Neural cell (in vitro differentiated cells): Measurements from ENCODE around the gene TSPOAP1. TPM values are rescaled to one million over a fixed set of nuclear protein-coding genes. Genes with fewer than 3 reads are reported as not detected.

ENCODE experiments used
- H2AFZ ChIP-seq: fragments of 200-600, 300-800 bp; sonication (generic), shearing (Covaris generic); 2 replicates; pipeline ENCODE4 v1.6.0; 2014; ENCODE audit warnings: low read depth, mild to moderate bottlenecking, antibody characterized with exemption, low read length, moderate library complexity
- H3F3A ChIP-seq: fragments of 200-600 bp; shearing (Covaris generic); 2 replicates; pipeline ENCODE4 v1.6.1; 2016; ENCODE audit warnings: mild to moderate bottlenecking, moderate library complexity, mixed read lengths, antibody characterized with exemption, low read length; ENCODE audit not compliant: insufficient read depth, poor library complexity, severe bottlenecking
- H3K27ac ChIP-seq: fragments of 200-600, 300-800 bp; sonication (generic), shearing (Covaris generic); 2 replicates; pipeline ENCODE4 v1.5.1; 2014; ENCODE audit warnings: mild to moderate bottlenecking, low read length, moderate library complexity
- H3K27me3 ChIP-seq: fragments of 300-800, 200-600 bp; sonication (generic), shearing (Covaris generic); 2 replicates; pipeline ENCODE4 v1.6.0; 2014; ENCODE audit warnings: mild to moderate bottlenecking, low read depth, low read length, moderate library complexity; ENCODE audit not compliant: insufficient read depth
- H3K36me3 ChIP-seq: fragments of 300-800, 200-600 bp; sonication (generic), shearing (Covaris generic); 2 replicates; pipeline ENCODE4 v1.5.1; 2014; ENCODE audit warnings: mild to moderate bottlenecking, antibody characterized with exemption, low read length, moderate library complexity; ENCODE audit not compliant: insufficient read depth
- H3K4me2 ChIP-seq: fragments of 300-800, 200-600 bp; sonication (generic), shearing (Covaris generic); 2 replicates; pipeline ENCODE4 v1.6.0; 2014; ENCODE audit warnings: mild to moderate bottlenecking, low read length
- H3K4me3 ChIP-seq: fragments of 300-800, 200-600 bp; sonication (generic), shearing (Covaris generic); 2 replicates; pipeline ENCODE4 v1.5.1; 2014; ENCODE audit warnings: mild to moderate bottlenecking, low read length, moderate library complexity
- H3K79me2 ChIP-seq: fragments of 200-600 bp; shearing (Covaris generic); replicated peaks from 2 replicates; pipeline ENCODE4 v1.6.0; 2014; ENCODE audit warnings: mild to moderate bottlenecking, low read length, moderate library complexity; ENCODE audit not compliant: insufficient read depth
- H3K9ac ChIP-seq: fragments of 300-800, 200-600 bp; sonication (generic), shearing (Covaris generic); 2 replicates; pipeline ENCODE4 v1.6.1; 2016; ENCODE audit warnings: mild to moderate bottlenecking, low read length, mixed read lengths
- H3K9me2 ChIP-seq: fragments of 200-600 bp; shearing (Covaris generic); 2 replicates; pipeline ENCODE4 v1.6.1; 2016; ENCODE audit warnings: mild to moderate bottlenecking, low read length, mixed read lengths; ENCODE audit not compliant: insufficient read depth
- H3K9me3 ChIP-seq: fragments of 200-600, 300-800 bp; sonication (generic), shearing (Covaris generic); 2 replicates; pipeline ENCODE4 v1.6.1; 2016; ENCODE audit warnings: mild to moderate bottlenecking, mixed run types, low read length, moderate library complexity, mixed read lengths
- H4K20me1 ChIP-seq: fragments of 200-600 bp; shearing (Covaris generic); 2 replicates; pipeline ENCODE4 v1.6.1; 2016; ENCODE audit warnings: mild to moderate bottlenecking, mixed run types; ENCODE audit not compliant: insufficient read depth
- CTCF ChIP-seq: fragments of 450-650 bp; IDR thresholded peaks from 2 replicates; pipeline ENCODE4 v1.5.1; 2014; ENCODE audit warnings: antibody characterized with exemption, mild to moderate bottlenecking, moderate library complexity; ENCODE audit not compliant: poor library complexity, severe bottlenecking
- EP300 ChIP-seq: fragments of 450-650 bp; conservative IDR thresholded peaks from 2 replicates; pipeline ENCODE4 v1.6.1; 2014; ENCODE audit warnings: antibody characterized with exemption, mild to moderate bottlenecking, moderate library complexity; ENCODE audit not compliant: poor library complexity, severe bottlenecking
- EZH2 ChIP-seq: fragments of 200-600, 300-800 bp; shearing (Covaris generic), sonication (generic); IDR thresholded peaks from 2 replicates; pipeline ENCODE4 v1.6.1; 2014; ENCODE audit warnings: antibody characterized with exemption, low read length, borderline replicate concordance, mild to moderate bottlenecking; ENCODE audit not compliant: insufficient read depth, poor library complexity, severe bottlenecking
- MXI1 ChIP-seq: fragments of 450-650 bp; conservative IDR thresholded peaks from 2 replicates; pipeline ENCODE4 v1.6.1; 2014; ENCODE audit warnings: antibody characterized with exemption, mild to moderate bottlenecking; ENCODE audit not compliant: poor library complexity, severe bottlenecking
- POLR2AphosphoS5 ChIP-seq: IDR thresholded peaks from 2 replicates; pipeline ENCODE4 v1.6.1; 2012
- RAD21 ChIP-seq: fragments of 450-650 bp; conservative IDR thresholded peaks from 2 replicates; pipeline ENCODE4 v1.6.1; 2014; ENCODE audit warnings: antibody characterized with exemption, mild to moderate bottlenecking, moderate library complexity
- REST ChIP-seq: IDR thresholded peaks from 2 replicates; pipeline ENCODE4 v1.6.1; 2012; ENCODE audit warnings: borderline replicate concordance
- SMC3 ChIP-seq: fragments of 450-650 bp; conservative IDR thresholded peaks from 2 replicates; pipeline ENCODE4 v1.6.1; 2014; ENCODE audit warnings: antibody characterized with exemption, mild to moderate bottlenecking, moderate library complexity; ENCODE audit not compliant: poor library complexity
- TAF1 ChIP-seq: IDR thresholded peaks from 2 replicates; pipeline ENCODE4 v1.6.1; 2012; ENCODE audit warnings: low read depth
- polyA plus RNA-seq: library from polyadenylated mRNA; depleted of rRNA; stranded (reverse); fragments of >200 nt; gene quantifications from 2 replicates; pipeline ENCODE4 v1.2.3, GENCODE V29; 2014

TSPOAP1 gene
- polyA plus RNA-seq, 1 donor from 2014 or later = 103 TPM

- no peaks in the 10 kb centered on the region for H3F3A ChIP-seq
- H3K9me2 ChIP-seq = no peaks in the 10 kb centered on the region
- H3K79me2 ChIP-seq = no peaks in the 10 kb centered on the region
- no peak overlapping the region for H3K4me3 ChIP-seq
- no peaks in the 10 kb centered on the region for H3K36me3 ChIP-seq
- TF ChIP-seq POLR2AphosphoS5 = no peak
- TF ChIP-seq REST = no peak
- no peak overlapping the region for H3K4me2 ChIP-seq
- H4K20me1 ChIP-seq = no peaks in the 10 kb centered on the region
- H3K9ac ChIP-seq = no peak overlapping the region
- no peak overlapping the region for H2AFZ ChIP-seq
- no peak overlapping the region for H3K27ac ChIP-seq
- H3K9me3 ChIP-seq = no peaks in the 10 kb centered on the region
- H3K27me3 ChIP-seq = no peaks in the 10 kb centered on the region
Observed at GRCh38 chr17:58375811-58376210, 47.2 kb upstream of the TSPOAP1 start.

GRCh38 chr17:58375256-58375655 lies 46.7 kb upstream of the TSPOAP1 start:
- no peaks in the 10 kb centered on the region for H3K9me2 ChIP-seq

GRCh38 chr17:58373923-58374322 lies 45.3 kb upstream of the TSPOAP1 start:
- Histone ChIP-seq H3K9me2 (no peaks in the 10 kb centered on the region), H3K79me2 (no peaks in the 10 kb centered on the region), H3K36me3 (no peaks in the 10 kb centered on the region), H3K27me3 (no peaks in the 10 kb centered on the region), H3K27ac (no peak overlapping the region), H3K9me3 (no peaks in the 10 kb centered on the region), H3K4me2 (no peak overlapping the region), H4K20me1 (no peaks in the 10 kb centered on the region), H2AFZ (no peak overlapping the region), H3F3A (no peaks in the 10 kb centered on the region), H3K9ac (no peak overlapping the region), H3K4me3 (no peak overlapping the region)
- TF ChIP-seq RAD21 (no peak), REST (no peak), EP300 (no peak), POLR2AphosphoS5 (no peak), MXI1 (no peak), EZH2 (no peak), SMC3 (no peak), TAF1 (no peak)

More at GRCh38 chr17:58375256-58375655, 46.7 kb upstream of the TSPOAP1 start:
- H2AFZ ChIP-seq = no peak overlapping the region
- no peak overlapping the region for H3K27ac ChIP-seq
- H3K9ac ChIP-seq = no peak overlapping the region
- H3K4me2 ChIP-seq = no peak overlapping the region
- no peaks in the 10 kb centered on the region for H3K27me3 ChIP-seq
- H3K79me2 ChIP-seq = no peaks in the 10 kb centered on the region
- H3K9me3 ChIP-seq = no peaks in the 10 kb centered on the region
- no peaks in the 10 kb centered on the region for H3K36me3 ChIP-seq
- H3F3A ChIP-seq = no peaks in the 10 kb centered on the region
- H4K20me1 ChIP-seq = no peaks in the 10 kb centered on the region
- no peak overlapping the region for H3K4me3 ChIP-seq
- TF ChIP-seq MXI1 = no peak
- TF ChIP-seq SMC3 = no peak
- TF ChIP-seq RAD21 = no peak
- no peak for TF ChIP-seq EP300
- TF ChIP-seq TAF1 = no peak
- no peak for TF ChIP-seq CTCF
